Embryonic facial prominence (tissue), 1 donor: ENCODE measurements around the gene CNGA2.

Experiments used
- DNase-seq: peaks from one replicate; pipeline ENCODE4 v3.0.0-alpha.2; 2016; ENCODE audit errors: extremely low spot score

CNGA2 gene

GRCh38 chrX:151711787-151712186, 22.8 kb upstream of the CNGA2 start:
- no peak for DNase-seq

- DNase-seq: no peak
Observed at GRCh38 chrX:151712253-151712652, 22.3 kb upstream of the CNGA2 start.

GRCh38 chrX:151713849-151714248, 20.7 kb upstream of the CNGA2 start:
- DNase-seq: no peak

DNA sequence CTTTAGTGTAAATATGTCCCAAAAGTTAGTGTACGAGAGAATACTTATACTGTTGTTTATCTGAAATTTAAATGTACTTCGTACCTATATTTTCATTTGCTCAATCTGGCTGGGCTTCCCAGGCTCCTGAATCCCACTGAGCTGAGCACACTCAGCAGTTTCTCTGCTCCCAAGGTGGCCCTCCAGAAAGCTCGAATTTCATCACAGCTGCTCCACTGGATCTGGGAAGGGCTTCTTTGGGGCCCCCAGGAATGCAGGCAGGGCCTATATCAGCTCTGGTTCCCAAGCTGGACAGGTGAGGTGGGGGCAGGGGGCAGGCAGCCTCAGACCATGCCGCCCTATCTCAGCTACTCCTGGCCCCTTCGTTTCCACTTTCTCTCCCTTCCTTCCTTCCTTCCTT, 20.2 kb upstream of the CNGA2 start:
- no peak for DNase-seq

GRCh38 chrX:151715752-151716151, 18.8 kb upstream of the CNGA2 start, which contains the start of gene FATE1:
Gene FATE1 (plus strand): TSS chrX:151716035. CDS start chrX:151716120, 85 bp downstream.
- no peak for DNase-seq

GRCh38 chrX:151722241-151722846, 12.2 kb upstream of the CNGA2 start:
- DNase-seq: no peak

GRCh38 chrX:151723156-151723760, 11.3 kb upstream of the CNGA2 start:
- DNase-seq: no peak

DNA sequence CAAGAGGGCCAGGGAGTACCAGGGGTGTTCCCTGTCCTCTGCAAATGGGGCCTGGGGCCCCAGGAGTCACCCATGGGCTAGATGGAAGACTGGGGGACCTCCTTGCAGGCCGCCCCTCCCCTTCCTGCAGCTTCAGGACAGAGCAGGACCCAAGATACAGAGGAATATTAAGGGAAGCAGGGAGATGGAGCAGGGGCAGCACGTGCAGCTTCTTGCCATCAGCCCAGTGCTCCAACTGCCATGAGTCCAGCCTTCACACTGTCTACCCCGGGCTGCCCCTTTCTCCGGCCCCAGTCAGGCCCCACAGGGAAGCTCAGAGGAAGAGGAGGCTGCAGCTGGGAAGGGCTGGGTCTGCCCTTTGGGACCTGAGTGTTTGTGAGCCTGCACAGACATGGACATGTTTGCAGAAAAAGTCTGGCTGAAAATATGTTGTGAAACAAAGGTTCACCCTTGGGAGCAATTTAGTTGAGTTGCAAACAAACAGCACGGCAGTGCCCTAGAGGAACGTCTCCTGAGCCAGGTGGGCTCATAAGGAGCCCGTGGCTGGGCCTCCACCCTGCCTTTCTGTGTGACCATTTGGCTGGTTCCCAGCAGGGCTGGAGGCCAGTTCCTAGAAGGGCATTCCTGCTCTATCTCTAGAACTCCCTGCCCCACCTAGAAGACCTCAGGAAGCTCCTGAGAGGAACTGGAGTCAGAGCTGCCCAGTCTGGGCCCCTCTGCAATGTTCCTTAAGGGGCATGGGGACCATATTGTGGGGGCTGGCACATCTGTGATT, 9.8 kb upstream of the CNGA2 start:
- DNase-seq: no peak

- no peak for DNase-seq
Observed at GRCh38 chrX:151725338-151725614, 9.3 kb upstream of the CNGA2 start.

DNA sequence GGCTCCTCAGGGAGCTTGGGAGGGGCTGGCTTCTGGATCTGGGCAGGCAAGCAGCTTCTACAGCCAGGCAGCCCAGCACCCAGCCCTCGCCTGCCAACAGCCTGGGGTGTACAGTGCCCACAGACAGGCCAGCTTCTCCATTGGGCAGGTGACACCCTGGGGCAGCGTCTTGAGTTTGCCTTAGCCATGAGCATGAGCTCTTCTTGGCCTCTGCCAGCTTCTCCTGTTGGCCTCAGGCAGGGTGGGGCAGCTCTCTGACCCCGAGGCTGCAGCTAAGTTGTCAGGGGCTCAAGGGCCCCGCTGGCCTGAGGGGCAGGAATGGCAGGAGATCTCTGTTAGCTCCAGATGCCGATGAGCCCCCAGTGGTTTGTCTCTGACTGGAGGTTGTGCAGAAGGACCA, 7.8 kb upstream of the CNGA2 start:
- no peak for DNase-seq

- no peak for DNase-seq
Observed at GRCh38 chrX:151727346-151727745, 7.2 kb upstream of the CNGA2 start.

DNA sequence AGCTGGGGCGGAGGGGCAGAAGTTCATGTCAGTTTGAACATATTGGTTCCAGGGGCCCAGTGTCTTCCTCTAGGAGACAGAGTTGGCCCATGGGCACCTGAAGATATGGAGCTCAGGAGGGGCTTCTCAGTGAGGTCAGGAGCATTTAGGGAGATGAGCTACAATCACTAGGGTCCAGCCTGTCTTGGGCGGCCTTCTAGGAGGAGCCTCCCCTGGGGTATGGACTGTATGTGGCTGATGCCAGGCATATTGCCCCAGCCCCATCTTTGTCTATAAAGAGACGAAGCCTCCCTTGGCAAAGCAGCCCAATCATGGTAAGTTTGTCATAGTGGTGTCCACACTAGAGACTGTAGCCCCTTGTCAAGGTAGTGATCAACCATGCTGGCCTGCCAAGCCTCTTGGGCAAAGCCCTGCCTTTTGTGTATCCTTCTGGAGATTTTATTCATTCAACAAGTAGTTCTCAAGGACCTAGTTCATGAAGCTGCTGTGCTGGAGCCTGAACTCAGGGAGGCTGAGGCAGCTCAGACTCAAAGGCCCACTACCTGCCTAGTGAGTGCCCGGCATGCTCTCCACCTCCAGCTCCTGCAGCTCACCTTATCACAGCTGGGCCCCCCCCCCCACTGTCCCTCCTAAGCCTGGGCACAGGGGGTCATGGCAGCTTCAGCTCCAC, 5.4 kb upstream of the CNGA2 start:
- DNase-seq: no peak

DNA sequence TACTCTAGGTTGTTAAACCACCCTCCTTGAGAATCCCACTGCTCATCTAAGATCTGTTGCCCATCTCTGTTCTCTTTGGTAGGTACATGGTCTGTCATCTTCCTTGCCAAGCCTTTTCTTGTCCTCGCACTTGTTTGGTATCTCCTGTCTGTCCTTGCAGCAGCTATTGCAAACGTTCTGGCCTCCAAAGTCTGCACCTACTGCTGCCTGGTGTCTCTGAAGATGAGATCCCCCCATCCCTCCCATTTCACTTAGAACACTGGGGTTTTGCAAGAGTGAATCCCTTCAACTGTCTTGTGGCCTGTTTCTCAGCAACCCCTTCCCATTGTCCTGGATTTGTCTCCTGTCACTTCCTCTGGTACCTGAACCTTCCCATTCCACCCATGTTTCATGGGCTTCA, 673 bp downstream of the CNGA2 start:
- DNase-seq: no peak

DNA sequence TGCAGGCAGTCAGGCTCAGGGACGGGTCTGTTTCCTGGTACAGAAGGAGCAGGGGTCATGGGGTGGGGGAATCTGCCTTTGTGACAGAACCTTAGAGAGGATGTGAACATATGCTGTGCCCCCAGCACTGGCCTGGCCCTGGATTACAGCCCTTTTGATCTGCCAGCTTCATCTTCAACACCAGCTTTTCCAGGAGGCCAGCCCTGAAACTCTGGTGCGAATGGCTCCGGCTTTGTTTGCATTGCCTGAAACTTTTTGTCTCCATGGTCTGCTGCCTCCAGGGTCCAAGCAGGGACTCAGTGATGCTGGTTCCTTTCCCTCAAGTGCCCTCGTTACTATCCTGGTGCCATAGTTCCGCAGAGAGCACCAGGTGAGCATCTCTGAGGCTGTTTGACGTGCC, 2.1 kb downstream of the CNGA2 start:
- DNase-seq: no peak

DNA sequence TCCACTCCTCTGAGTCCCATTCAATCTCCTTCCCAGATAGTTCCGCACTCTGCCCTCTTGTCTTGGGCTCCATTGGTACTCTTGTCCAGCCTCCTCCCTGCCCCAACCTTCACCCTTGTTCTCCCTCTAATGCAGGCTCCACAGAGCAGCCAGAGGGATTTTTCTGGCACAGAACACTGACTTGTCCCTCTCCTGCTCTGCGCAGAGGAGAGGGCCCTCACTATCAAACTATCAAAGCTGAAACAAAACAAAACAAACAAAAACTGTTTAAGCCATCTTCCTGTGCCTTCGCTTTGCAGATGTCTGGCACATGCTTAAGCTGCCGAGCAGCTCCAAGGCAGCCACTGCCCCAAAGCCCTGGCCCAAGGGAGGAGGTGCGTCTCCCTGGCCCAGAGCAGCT, 2.9 kb downstream of the CNGA2 start:
- no peak for DNase-seq

DNA sequence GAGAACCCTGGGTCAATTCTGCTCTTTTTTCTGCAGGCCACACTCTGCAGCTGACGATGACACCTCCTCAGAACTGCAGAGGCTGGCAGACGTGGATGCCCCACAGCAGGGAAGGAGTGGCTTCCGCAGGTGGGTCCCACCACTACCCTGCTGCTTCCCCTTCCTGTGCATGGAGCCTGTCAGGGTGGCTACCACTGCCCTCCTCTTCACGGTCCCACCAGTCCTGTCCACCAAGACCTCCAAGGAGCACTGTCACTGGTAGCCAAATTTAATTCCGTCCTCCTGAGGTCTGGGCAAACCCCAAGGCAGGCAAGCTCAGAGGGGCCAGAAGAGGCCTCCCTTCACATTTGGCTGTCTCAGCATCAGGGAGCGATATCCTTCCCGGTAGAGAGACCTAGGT, 4.2 kb downstream of the CNGA2 start:
- DNase-seq: no peak

DNA sequence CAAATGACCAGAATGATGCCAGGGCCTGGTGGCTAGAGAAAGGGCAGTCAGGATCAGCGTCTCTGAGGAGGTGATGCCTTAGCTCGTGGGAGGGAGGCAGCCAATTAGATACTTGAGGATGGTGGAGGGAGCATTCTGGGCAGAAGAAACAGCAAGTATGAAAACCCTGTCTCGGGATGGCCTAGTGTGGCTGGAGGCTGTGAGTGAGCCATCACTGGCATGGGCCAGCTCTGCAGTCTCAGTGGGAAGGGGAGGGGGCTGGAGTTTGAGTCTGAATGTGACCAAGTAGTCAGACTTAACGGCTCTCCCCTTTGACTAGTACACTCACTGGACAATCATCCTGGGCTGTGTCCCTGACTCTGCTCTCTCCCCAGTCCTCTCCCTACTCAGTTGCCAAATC, 7.1 kb downstream of the CNGA2 start:
- no peak for DNase-seq

- no peak for DNase-seq
Observed at GRCh38 chrX:151742311-151742710, 7.8 kb downstream of the CNGA2 start.

- DNase-seq: no peak
Observed at GRCh38 chrX:151743651-151744470, 9.3 kb downstream of the CNGA2 start.

DNA sequence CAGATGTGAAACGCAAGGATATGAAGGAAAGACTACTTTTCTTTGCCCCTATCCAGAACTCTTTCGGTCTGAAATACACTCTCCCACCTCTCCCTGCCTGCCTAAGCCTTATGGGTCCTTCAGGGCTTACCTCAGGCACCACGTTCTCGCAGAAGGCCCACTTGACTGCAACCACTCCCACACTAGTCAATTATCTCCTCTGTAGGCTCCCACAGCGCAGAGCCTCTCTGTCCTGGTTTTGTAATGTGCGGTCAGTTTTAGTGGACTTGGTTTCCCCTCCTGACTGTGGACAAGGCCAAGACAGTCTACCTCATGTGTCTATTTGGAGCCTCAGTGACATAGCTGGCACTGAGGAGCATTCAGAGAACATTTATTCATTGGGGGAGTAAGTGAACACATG, 11.1 kb downstream of the CNGA2 start:
- DNase-seq: no peak

DNA sequence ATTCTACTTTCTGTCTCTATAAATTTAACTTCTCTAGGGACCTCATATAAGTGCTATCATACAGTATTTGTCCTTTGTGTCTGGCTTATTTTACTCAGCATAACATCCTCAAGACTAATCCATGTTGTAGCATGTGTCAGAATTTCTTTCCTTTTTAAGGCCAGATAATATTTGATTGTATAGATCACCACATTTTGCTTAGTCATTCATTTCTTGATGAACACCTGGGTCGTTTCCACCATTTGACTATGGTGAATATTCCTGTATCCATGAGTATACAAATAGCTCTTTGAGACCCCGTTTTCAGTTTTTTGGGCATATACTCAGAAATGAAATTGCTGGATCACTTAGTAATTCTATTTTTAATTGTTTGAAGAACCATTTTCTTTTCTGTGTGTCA, 12.0 kb downstream of the CNGA2 start:
- no peak for DNase-seq

DNA sequence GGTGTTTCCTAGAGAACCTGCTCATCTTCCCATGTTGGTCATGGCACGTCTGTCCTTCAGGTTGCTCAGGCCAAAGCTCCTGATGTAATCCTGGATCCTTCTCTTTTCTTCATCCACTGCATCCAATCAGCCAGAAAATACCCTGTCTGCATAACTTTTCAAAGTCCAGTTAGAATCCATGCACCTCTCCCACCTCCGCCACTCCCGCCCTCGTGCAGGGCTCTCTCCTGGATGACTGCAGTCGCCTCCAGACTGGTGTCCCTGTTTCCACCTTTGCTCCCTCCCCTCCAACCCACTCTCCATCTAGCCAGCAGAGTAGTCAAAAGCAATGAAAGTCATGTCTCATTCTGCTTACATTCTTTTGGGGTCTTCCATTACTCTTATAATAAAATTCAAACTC, 16.0 kb downstream of the CNGA2 start:
- no peak for DNase-seq
